Fibroblast of villous mesenchyme (primary cell): Measurements from ENCODE around the gene SBF2. TPM values are rescaled to one million over a fixed set of nuclear protein-coding genes. Genes with fewer than 3 reads are reported as not detected.

Experiments
- DNase-seq: peaks from one replicate; pipeline ENCODE4 v3.0.0-alpha.2; 2010; ENCODE audit warnings: low read depth
- H3K4me3 ChIP-seq: 2 replicates; pipeline ENCODE4 v1.5.1; 2011; ENCODE audit warnings: low read depth, mild to moderate bottlenecking, low read length
- total RNA-seq: library from RNA; depleted of rRNA; stranded (reverse); fragments of >200 nt; gene quantifications from 2 replicates; pipeline ENCODE4 v1.2.3, GENCODE V29; 2012
- TF ChIP-seq, protein P1 (sequence below): IDR thresholded peaks from 2 replicates; pipeline ENCODE4 v1.5.1; 2012; ENCODE audit warnings: low read depth, mild to moderate bottlenecking, low read length; ENCODE audit not compliant: insufficient read depth

The SBF2 gene
- total RNA-seq, 1 donor = 35.0 TPM

DNA sequence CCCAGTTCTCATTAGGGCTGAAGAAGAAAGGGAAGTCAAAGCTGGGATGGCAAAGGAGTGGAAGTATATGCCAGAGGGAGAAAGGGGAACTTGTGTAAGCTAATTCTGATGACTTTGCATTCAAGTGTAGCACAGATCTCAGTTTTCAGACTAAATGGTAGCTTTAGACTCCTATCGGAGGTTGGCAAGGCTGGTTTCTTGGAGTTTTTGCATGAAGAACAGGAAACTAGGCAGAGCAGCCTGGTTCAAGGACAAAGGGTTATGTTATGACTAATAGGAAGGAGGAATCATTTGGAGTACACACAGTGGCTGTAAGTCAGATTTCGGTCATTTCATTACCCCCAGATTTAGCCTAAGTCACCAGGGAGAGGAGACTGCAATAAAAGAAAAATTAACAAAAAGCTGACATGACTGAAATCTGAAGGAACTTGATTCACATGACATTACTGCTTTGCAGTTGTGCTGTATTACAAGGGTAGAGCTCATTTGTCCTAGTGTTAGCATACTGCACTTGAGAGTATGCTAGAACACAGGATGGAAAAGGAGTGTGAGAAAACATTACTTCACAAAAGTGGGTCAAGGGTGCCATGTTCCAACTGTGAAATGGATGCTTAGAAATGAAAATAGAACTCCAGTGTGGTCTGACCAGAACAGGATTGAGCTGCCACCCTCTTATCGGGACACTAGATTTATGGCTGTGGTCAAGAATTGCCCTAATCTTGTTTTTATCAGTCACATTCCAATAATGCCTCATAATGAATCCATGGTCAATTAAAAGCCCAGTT, 34.5 kb upstream of the SBF2 start:
- TF ChIP-seq, protein P1, sequence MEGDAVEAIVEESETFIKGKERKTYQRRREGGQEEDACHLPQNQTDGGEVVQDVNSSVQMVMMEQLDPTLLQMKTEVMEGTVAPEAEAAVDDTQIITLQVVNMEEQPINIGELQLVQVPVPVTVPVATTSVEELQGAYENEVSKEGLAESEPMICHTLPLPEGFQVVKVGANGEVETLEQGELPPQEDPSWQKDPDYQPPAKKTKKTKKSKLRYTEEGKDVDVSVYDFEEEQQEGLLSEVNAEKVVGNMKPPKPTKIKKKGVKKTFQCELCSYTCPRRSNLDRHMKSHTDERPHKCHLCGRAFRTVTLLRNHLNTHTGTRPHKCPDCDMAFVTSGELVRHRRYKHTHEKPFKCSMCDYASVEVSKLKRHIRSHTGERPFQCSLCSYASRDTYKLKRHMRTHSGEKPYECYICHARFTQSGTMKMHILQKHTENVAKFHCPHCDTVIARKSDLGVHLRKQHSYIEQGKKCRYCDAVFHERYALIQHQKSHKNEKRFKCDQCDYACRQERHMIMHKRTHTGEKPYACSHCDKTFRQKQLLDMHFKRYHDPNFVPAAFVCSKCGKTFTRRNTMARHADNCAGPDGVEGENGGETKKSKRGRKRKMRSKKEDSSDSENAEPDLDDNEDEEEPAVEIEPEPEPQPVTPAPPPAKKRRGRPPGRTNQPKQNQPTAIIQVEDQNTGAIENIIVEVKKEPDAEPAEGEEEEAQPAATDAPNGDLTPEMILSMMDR = no peak
- no peak overlapping the region for H3K4me3 ChIP-seq
- peak; percentile 93 for DNase-seq

DNA sequence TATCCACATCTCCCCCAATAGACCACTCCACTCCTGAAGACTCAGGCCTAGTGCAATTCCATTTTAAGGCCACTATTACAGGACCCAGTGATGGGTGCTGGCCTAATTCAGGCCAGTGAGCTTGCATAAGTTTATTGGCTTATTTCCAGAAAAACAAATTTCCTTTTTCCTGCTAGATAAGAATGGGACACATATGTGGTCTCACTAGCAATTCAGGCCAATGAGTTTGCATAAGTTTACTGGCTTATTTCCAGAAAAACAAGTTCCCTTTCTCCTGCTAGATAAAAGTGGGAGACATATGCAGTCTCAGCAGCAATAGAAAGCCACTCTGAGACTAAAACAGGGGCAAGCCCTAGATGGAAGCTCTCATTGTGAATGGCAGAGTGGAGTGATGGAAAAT, 33.2 kb upstream of the SBF2 start:
- no peak overlapping the region for H3K4me3 ChIP-seq
- DNase-seq = peak; percentile 87
- TF ChIP-seq, protein P1 = no peak

DNA sequence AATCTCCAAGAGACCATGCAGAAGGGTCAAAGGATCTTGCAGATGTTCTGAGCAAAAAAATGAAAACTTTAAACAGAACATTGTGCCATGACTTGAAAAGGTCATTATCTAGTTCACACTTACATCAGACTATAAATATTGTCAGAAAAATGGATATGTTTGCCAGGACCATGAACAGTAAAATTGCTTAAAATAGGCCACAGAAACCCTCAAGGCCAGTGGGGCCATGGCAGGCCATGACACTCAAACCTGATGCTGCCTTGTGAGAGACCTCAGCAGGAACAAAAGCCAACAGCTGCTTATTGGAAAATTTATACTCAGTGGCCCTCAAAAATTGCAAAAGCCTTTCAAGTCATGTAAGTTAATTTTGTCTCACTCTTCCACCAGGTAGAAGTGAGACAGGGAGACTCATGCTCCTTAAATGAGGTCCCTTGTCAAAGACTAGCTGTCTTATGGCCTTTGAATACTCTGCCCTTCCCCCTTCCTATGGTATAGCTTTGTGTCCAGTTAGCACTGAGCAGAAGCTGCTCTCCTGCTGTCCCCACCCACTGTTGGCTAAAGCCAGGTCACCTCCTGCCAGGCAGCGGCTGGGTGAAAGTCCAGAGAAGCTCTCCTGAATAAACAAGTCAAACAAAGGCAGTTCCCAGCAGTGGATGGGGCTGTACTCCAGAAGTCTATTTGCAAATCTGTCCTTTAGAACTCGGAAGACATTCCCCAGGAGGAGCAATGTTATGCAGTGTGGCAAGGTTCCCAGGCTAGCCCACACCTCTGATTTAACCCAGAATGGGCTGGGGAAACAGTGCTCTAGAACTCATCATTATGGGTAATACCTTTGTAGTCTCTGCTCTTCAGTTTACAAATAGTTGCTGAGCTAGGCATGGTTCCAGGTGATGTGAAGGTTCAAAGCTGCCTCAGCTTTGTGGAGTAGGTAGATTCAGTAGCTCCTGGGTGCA, 32.3 kb upstream of the SBF2 start:
- H3K4me3 ChIP-seq = no peak overlapping the region
- peak; percentile 56 for DNase-seq
- TF ChIP-seq, protein P1 = no peak

DNA sequence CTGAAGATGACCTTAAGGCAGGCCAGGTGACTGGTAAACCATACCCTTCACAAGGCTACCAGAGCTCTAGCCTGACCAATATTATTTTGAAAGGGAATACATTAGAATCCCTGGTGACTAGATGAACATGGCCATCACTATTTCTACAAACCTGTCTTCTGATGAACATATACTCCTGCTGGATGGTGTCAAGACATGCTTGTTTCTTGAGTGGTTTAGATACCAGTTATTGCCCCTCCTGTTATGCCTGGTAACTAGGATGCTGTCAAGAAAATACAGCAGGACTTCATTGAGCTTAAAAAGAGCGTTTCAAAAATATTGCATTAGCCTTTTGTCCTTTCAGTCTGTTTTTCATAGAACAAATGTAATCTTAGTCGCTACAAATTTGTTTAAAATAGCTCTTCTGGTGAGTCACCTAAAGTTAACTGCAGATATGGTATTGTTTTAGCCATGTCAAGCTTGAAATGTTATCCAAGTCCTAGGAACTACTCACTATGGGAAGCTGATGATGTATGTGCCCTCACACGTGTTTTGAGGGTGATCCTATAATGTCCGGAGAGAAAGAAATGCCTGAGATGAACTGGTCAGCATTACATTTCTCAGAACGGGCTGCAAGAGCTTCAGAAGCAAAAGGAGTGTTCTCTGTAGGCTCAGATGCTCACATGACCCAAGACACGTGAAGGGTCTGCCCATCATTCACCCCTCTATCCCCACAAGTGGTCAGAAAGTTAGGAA, 31.4 kb upstream of the SBF2 start:
- DNase-seq = peak; percentile 96
- TF ChIP-seq, protein P1 = no peak
- no peak overlapping the region for H3K4me3 ChIP-seq

DNA sequence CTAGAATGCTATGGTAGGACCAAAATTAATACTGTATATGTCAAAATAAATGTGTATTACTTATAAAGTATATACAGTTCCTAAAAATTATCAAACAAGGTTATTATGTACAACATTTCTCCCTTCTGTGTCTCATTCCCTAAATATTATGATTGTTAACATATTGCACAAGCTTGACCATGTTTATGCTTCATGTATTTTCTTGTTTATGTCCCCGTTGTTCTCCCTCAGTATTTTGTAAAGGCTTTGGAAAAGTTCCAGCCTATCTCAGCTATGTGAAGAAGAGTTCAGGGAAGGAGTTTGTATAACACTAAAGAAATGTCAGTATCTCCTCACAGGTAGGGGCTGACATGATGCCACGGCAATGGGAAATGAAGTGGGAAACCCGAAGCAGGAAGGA, 30.5 kb upstream of the SBF2 start:
- peak; percentile 82 for DNase-seq
- TF ChIP-seq, protein P1 = no peak

DNA sequence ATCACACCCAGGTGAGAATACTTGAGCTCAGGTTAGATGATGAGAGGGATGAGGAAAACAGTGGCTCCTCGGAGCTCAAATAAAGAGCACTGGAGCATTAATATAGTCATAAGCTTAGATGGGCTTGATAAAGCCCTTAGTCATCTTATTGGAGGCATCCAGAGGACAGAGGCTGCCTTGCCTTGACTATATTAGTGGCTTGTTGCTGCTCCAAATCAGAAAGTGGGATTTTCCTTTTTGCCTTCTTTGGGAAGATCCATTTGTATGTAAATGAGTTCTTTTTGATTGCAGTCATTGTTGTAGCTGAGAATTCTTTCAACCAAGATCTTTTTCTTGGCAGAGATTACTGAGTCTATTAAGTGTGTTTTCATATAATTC, 29.8 kb upstream of the SBF2 start:
- TF ChIP-seq, protein P1 = no peak
- H3K4me3 ChIP-seq = no peak overlapping the region
- peak; percentile 43 for DNase-seq

More for the DNA sequence above, 30.5 kb upstream of the SBF2 start:
- H3K4me3 ChIP-seq = no peak overlapping the region
